ENCODE results near the gene KMT5B.

GRCh38 chr11:68242616-68243015 lies 29.5 kb upstream of the KMT5B start:
- no peak for TF ChIP-seq CTCF (IDR thresholded peaks at IDR 0.05)
- no peak for TF ChIP-seq ZFX (IDR thresholded peaks at IDR 0.05; ENCODE audit: borderline replicate concordance)

Measured in 22Rv1 (cell line).